22Rv1 (cell line): ENCODE results near the gene DNAI2.

Experiments
- ZFX ChIP-seq: fragments of 450-650 bp; IDR thresholded peaks from 2 replicates; pipeline ENCODE4 v1.6.1; 2017; ENCODE audit warnings: antibody characterized with exemption, borderline replicate concordance
- TF ChIP-seq, protein P1 (sequence below): fragments of 450-650 bp; IDR thresholded peaks from 2 replicates; pipeline ENCODE4 v1.5.1; 2017; ENCODE audit warnings: mild to moderate bottlenecking

DNA sequence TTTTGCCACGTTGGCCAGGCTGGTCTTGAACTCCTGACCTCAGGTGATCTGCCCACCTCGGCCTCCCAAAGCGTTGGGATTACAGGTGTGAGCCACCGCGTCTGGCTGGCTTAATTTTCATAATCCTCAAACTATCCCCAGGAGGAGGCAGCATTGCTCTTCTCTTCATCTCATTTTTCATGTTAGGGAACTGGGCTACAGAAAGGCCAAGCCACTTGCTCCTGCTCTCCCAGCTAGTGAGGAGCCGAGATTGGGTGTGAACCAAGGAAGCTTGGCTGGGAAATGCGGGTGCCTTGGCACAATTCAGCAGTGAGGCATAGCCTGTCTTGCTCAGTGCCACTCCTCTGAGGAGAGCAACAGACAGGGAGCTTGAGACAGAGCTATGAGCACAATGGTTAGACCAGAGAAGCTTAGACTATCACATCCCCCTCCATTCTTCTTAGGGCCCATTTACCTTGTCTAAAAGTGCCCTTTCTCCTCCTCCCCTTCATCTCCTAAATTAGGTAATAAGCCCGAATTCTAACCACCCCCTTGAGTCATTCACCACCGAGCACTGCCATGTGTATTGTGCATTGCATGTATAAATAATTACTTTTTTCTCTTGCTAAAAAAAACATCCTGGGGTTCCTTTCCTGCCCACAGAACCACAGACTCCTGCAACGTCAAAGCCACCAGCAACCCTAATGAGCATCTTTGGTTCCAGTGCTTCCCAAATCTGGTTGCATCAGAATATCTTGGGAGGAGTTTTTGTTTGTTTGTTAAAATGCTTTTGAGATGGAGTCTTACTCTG lies 32.0 kb downstream of the DNAI2 start:
- TF ChIP-seq, protein P1, sequence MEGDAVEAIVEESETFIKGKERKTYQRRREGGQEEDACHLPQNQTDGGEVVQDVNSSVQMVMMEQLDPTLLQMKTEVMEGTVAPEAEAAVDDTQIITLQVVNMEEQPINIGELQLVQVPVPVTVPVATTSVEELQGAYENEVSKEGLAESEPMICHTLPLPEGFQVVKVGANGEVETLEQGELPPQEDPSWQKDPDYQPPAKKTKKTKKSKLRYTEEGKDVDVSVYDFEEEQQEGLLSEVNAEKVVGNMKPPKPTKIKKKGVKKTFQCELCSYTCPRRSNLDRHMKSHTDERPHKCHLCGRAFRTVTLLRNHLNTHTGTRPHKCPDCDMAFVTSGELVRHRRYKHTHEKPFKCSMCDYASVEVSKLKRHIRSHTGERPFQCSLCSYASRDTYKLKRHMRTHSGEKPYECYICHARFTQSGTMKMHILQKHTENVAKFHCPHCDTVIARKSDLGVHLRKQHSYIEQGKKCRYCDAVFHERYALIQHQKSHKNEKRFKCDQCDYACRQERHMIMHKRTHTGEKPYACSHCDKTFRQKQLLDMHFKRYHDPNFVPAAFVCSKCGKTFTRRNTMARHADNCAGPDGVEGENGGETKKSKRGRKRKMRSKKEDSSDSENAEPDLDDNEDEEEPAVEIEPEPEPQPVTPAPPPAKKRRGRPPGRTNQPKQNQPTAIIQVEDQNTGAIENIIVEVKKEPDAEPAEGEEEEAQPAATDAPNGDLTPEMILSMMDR = peak; percentile 19; the same call in 1 of the 2 replicates
- no peak for TF ChIP-seq ZFX
